RPMI7951 (cell line): Measurements from ENCODE around the gene OXCT1. TPM values are rescaled to one million over a fixed set of nuclear protein-coding genes. Genes with fewer than 3 reads are reported as not detected.
"Not testable (repeated sequence)": the region's sequence is repeated elsewhere in the genome, so short reads cannot be mapped to it uniquely, and the experiment has no call there.

Experiments used
- DNase-seq: peaks from one replicate; pipeline ENCODE4 v3.0.0-alpha.2; 2012; ENCODE audit warnings: low read depth
- total RNA-seq: library from RNA; depleted of rRNA; stranded (reverse); fragments of >200 nt; shearing (Covaris generic); gene quantifications from 2 replicates; pipeline ENCODE4 v1.2.3, GENCODE V29; 2014

OXCT1 gene
- total RNA-seq, 1 experiment from 2014 or later, result 31.8 TPM

- no peak for DNase-seq
These were observed 96.4 kb downstream of the OXCT1 start for GRCh38 chr5:41773799-41774198.

- DNase-seq, result no peak
These were observed 97.3 kb downstream of the OXCT1 start for GRCh38 chr5:41772785-41773442.

DNA sequence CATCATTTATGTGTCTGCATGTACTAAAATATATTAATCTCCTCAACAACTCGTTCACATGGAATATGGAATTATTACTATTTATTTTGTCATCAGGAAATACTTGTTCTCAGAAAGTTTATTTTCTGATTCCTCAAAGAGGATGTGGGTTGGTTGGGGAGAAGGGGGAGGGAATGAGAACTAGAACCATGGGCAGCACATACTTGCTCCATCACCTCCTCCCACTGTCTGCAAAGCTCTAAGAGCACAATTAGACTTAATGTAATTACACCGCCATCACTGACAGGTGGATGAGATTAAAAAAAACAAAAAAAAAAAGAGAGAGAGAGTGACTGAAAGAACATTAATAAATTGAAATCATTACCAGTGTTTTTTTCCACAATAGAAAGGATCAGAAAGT is 98.2 kb downstream of the OXCT1 start:
- DNase-seq, result no peak

DNA sequence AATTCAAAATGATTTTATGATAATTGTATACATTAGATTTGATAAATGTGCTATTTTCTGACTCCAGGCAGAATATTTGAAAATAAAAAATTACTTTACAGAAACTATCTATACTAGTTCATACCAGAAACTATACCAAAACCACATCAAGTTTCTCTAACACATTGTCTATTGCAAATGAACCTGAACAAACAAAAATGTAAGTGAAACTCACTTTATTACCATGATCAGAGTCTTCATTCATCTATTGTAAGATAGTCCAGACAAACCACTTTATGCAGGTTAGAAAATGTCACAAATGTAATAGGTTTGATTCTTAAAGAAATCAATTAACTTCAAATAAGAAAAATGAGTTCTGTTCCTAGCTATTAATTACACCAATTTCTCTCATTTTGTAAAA is 99.4 kb downstream of the OXCT1 start:
- DNase-seq, result no peak

DNA sequence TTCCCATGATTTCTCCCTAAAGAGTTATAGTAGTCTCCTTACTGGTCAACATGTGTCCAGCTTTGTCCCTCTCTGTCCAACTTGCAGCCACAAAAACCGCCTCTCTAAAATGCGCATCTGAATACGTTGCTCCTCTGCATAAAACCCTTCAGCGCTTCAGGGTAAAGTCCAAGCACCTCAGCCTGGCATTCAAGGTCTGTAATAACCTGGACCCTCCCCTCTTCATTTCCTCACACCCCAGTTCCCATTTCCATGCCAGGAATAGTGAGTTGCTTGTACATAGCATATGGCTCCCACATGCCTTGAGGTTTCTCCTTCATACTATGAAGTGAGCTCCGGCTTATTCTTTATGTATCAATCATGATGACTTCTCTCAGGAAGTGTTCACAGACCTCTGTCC is 101.5 kb downstream of the OXCT1 start:
- DNase-seq, result no peak

GRCh38 chr5:41764650-41765049 is 105.6 kb downstream of the OXCT1 start:
- DNase-seq, result no peak

DNA sequence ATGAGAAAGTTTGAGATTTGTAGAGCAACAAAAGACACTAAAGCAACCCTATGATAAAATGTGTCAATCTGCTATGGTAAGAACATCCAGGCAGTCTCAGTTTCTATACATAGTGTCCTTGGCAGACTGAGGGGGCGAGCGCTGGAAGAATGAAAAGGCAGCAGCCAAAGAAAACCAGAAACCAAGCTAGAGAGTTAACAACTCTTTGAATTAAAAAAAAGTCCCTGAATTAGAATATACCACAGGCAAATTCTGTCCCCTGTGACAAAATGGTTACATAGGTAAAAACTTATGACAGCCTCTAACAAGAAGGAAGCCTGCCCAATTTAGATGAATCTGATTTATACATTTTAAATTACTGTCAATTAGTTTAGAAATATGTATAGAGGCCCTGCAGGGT is 106.7 kb downstream of the OXCT1 start:
- DNase-seq, result no peak

GRCh38 chr5:41763081-41763480 is 107.1 kb downstream of the OXCT1 start:
- peak; percentile 81 for DNase-seq

DNA sequence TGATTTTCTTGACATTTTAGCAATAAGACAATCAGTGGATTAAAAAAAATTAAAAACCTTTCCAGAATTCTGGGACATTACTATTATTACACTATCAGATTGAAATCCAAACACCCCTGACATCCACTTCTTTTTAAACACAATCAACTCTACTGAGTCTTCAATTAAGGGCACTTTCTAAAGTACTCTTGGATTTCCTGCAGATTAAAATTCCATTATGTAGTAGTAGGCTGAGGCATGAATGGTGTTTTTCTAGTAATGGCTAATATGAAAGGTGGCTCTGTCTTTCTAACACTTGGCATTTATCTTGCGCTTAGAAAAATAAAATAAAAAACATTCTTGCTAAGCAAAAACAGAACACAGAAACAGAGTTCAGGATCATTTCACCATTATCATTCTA is 107.8 kb downstream of the OXCT1 start:
- DNase-seq, result no peak

GRCh38 chr5:41761663-41762062 is 108.6 kb downstream of the OXCT1 start:
- DNase-seq, result no peak

- no peak for DNase-seq
These were observed 114.5 kb downstream of the OXCT1 start for GRCh38 chr5:41755705-41756104.

- DNase-seq, result no peak
These were observed 115.4 kb downstream of the OXCT1 start for GRCh38 chr5:41754857-41755256.

DNA sequence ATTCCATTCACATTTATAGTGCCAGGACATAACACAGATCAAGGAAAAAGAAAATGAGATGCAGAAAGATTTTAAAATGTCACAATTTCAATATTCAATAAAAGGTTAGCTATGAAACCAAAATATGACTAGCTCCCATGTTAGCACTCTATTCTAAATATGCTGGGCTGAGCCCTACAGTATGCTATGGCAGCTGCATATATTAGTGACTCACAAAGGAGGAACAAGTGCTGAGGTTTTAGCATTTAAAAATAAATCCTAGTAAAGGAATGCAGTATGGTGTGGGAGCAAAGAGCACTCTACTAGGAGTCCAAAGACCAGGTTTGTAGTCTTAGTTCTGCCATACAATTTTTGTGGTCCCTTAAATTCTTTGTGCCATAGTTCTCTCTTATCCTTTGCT is 118.4 kb downstream of the OXCT1 start:
- DNase-seq, result no peak

- peak; percentile 7 for DNase-seq
These were observed 121.6 kb downstream of the OXCT1 start for GRCh38 chr5:41748631-41749030.

- no peak for DNase-seq
These were observed 122.5 kb downstream of the OXCT1 start for GRCh38 chr5:41747708-41748107.

- DNase-seq, result peak; percentile 18
These were observed 122.9 kb downstream of the OXCT1 start for GRCh38 chr5:41747301-41747700.

DNA sequence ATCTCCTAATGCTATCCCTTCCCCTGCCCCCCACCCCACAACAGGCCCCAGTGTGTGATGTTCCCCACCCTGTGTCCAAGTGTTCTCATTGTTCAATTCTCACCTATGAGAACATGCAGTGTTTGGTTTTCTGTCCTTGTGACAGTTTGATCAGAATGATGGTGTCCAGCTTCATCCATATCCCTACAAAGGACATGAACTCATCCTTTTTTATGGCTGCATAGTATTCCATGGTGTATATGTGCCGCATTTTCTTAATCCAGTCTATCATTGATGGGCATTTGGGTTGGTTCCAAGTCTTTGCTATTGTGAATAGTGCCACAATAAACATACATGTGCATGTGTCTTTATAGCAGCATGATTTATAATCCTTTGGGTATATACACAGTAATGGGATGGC is 127.6 kb downstream of the OXCT1 start:
- DNase-seq, result not testable (repeated sequence)

DNA sequence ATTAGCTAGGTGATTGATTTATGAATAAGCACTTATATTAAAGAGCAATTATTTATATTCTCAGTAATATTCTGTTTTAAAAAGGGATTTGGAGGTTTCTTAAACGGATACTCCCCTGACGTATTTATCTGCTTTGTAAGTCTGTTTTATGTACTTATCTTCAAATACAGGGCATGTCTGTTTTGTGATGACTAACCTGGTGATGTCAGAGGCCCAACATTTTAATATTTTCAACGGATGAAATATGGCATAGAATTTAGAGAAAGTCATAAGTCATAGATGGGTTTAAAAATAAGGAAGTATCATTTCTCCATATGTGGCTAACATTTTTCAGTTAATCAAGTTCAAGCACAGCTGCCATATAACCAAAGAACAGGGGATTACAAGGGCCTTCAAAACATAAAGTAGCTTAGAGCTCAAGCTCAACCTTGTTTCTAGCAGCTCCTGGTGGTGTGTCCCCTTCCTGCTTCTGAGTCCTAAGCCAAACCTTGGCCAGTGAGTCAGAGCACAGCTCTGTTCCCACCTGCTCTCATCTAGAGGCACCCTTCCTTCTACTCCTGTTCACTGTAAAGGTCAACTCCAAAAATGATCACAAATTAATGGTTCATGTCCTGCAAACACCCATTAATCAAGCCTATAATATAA is 131.4 kb downstream of the OXCT1 start:
- DNase-seq, result no peak

GRCh38 chr5:41736641-41737040 is 133.6 kb downstream of the OXCT1 start:
- DNase-seq, result no peak

DNA sequence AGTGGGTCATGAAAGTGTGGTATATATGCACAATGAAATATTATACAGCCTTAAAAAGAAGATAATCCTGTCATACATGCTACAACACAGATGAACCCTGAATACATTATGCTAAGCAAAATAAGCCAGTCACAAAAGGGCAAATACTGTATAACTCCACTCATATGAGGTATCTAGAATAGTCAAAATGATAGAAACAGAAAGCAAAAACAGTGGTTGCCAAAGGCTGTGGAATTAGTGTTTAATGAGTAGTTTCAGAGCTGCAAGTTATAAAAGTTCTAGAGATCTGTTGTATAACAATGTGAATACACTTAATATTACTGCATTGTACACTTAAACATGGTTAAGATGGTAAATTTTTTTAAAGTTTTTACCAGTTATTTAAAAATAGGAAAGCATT is 135.0 kb downstream of the OXCT1 start:
- DNase-seq, result no peak

DNA sequence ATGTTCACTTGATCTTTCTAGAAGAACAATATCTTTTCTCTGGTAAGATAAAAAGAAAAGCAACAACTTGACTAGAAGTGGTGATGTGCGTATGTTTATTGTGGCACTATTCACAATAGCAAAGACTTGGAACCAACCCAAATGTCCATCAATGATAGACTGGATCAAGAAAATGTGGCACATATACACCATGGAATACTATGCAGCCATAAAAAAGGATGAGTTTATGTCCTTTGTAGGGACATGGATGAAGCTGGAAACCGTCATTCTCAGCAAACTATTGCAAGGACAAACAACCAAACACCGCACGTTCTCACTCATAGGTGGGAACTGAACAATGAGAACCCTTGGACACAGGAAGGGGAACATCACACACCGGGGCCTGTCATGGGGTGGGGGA is 140.8 kb downstream of the OXCT1 start:
- DNase-seq, result not testable (repeated sequence)

DNA sequence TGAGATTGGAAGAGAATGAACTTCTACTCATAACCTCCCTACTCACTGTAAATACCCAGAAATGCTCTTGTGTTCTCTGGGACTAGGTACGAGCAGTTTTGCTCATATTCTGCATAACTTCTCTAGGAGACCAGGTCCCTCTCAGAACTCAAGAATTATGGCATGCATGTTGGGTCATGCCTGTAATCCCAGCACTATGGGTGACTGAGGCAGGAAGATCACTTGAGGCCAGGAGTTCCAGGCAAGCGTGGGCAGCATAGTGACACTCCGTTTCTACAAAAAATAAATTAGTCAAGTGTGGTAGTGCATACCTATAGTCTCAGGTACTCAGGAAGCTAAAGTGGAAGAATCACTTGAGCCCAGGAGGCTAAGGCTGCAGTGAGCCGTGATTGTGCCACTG is 141.9 kb downstream of the OXCT1 start:
- DNase-seq, result no peak

DNA sequence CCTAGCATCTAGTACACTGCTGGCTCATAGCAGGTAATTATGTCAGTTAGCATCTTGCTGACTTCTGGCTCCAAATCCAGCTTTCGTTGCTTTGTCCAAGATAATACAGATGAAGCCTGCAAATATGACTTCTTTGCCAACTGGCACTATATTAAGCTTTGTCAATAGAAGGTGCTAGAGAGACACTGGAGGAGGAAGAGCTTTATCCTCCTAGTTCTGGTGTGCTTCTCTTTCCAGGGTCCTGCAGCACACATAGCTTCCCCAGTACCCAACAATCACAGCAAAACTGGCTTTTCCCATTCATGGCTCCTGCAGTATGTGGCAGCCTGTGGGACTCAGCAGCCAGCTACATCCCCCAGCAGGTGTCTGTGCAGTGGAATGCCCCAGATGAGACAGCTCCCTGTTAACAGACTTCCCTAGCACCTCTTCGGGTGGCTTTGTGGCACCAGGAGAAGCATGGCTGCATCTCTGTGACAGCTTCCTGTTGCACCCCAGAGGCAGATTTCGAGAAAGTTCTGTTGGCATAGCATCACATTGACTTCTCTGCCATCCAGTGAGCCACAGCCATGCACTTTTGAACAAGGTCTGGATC is 147.8 kb downstream of the OXCT1 start:
- DNase-seq, result peak; percentile 6
